Measurements from ENCODE around the gene RABGGTA. TPM values are rescaled to one million over a fixed set of nuclear protein-coding genes. Genes with fewer than 3 reads are reported as not detected.
"Not testable (repeated sequence)": the region's sequence is repeated elsewhere in the genome, so short reads cannot be mapped to it uniquely, and the experiment has no call there.

The RABGGTA gene
- total RNA-seq, 5 donors from 2014 or later (not counting 1 experiment from before 2014, with no cell fraction given): 49.3 to 66.5 (median 62.4) TPM

DNA sequence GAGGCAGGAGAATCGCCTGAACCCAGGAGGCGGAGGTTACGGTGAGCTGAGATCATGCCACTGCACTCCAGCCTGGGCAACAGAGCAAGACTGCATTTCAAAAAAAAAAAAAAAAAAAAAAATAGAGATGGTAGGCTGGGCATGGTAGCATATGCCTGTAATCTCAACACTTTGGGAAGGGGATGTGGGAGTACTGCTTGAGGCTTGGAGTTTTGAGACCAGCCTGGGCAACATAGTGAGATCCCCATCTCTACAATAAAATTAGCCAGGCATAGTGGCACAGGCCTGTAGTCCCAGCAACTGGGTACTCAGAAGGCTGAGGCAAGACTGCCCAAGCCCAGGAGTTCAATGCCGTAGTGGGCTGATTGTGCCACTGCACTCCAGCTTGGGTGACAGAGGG, 48.4 kb downstream of the RABGGTA start:
- DNase-seq; H3K9me3 ChIP-seq; H3K9me3 Mint-ChIP-seq; H3K4me3 ChIP-seq (ENCODE audit: control insufficient read depth in 1 of 2, extremely low read depth in 1 of 2, low read length in 1 of 2); ATAC-seq (replicated peaks in 1 of 4); CTCF ChIA-PET; H3K27me3 ChIP-seq (replicated peaks in 1 of 2; ENCODE audit: control insufficient read depth in 2 of 2, extremely low read depth in 1 of 2, insufficient read depth in 2 of 2, low read length in 1 of 2); H3K4me1 ChIP-seq (ENCODE audit: control insufficient read depth in 1 of 2, extremely low read depth in 1 of 2, insufficient read depth in 2 of 2, low read length in 2 of 2); H3K27ac ChIP-seq (ENCODE audit: low read length); H3K36me3 ChIP-seq (ENCODE audit: control insufficient read depth in 2 of 2, extremely low read depth in 1 of 2, insufficient read depth in 1 of 2, low read length in 1 of 2); H3K27me3 Mint-ChIP-seq; H3K27ac Mint-ChIP-seq; H3K4me3 Mint-ChIP-seq: not testable (repeated sequence)
- H3K36me3 Mint-ChIP-seq: peaks cover 13% of the 10 kb centered on the region
- H3K4me1 Mint-ChIP-seq: peaks cover 21 to 31% (median 27%) of the 10 kb centered on the region in 3 donors
- no CpG with 5 or more reads among the region's 4 CpGs for WGBS (ENCODE audit: insufficient coverage)
- POLR2A ChIA-PET: interaction anchor here in 1 of 2 donors (0.6 kb wide), 1 partner anchor 36 kb away, joined by 7 read pairs; no protein-coding TSS in a partner anchor

- H3K27ac Mint-ChIP-seq: no peak overlapping the region
- Histone ChIP-seq H3K4me3 (ENCODE audit: control insufficient read depth in 1 of 2, extremely low read depth in 1 of 2, low read length in 1 of 2) (no peak overlapping the region), H3K4me1 (ENCODE audit: control insufficient read depth in 1 of 2, extremely low read depth in 1 of 2, insufficient read depth in 2 of 2, low read length in 2 of 2) (peaks cover 9 to 18% of the 10 kb centered on the region in 2 experiments), H3K9me3 (no peaks in the 10 kb centered on the region), H3K27me3 (replicated peaks in 1 of 2; ENCODE audit: control insufficient read depth in 2 of 2, extremely low read depth in 1 of 2, insufficient read depth in 2 of 2, low read length in 1 of 2) (no peaks in the 10 kb centered on the region), H3K36me3 (ENCODE audit: control insufficient read depth in 2 of 2, extremely low read depth in 1 of 2, insufficient read depth in 1 of 2, low read length in 1 of 2) (peaks cover 0 to 7% of the 10 kb centered on the region in 2 donors), H3K27ac (ENCODE audit: low read length) (no peak overlapping the region)
- POLR2A ChIA-PET: interaction anchor here in 1 of 2 donors (0.6 to 0.7 kb wide), 2 partner anchors 9 to 204 kb away, joined by 5 read pairs; no protein-coding TSS in a partner anchor
- ATAC-seq (replicated peaks in 1 of 4): no peak
- no peaks in the 10 kb centered on the region for H3K27me3 Mint-ChIP-seq
- peaks cover 10% of the 10 kb centered on the region for H3K36me3 Mint-ChIP-seq
- CTCF ChIA-PET: interaction anchor here (0.6 to 1.3 kb wide), 4 partner anchors 23 to 245 kb away, joined by 3 to 5 read pairs (median 4); partner anchors contain the start of gene TINF2 (in 1 of the 2)
- H3K4me1 Mint-ChIP-seq: peaks cover 12 to 24% (median 22%) of the 10 kb centered on the region in 3 donors
- H3K4me3 Mint-ChIP-seq: no peak overlapping the region
- no peak for DNase-seq
- H3K9me3 Mint-ChIP-seq: no peaks in the 10 kb centered on the region
- no CpG with 5 or more reads among the region's 3 CpGs for WGBS (ENCODE audit: insufficient coverage)
Measured at GRCh38 chr14:24219521-24219920, 51.9 kb downstream of the RABGGTA start.

GRCh38 chr14:24219080-24219479, 52.3 kb downstream of the RABGGTA start:
- Mint-ChIP-seq H3K9me3 (no peaks in the 10 kb centered on the region), H3K4me3 (no peak overlapping the region), H3K36me3 (peaks cover 12% of the 10 kb centered on the region), H3K27me3 (no peaks in the 10 kb centered on the region), H3K4me1 (peaks cover 13 to 27% (median 25%) of the 10 kb centered on the region in 3 donors), H3K27ac (no peak overlapping the region)
- WGBS (ENCODE audit: insufficient coverage): no CpG with 5 or more reads among the region's 4 CpGs
- Histone ChIP-seq H3K27ac (ENCODE audit: low read length) (no peak overlapping the region), H3K4me3 (ENCODE audit: control insufficient read depth in 1 of 2, extremely low read depth in 1 of 2, low read length in 1 of 2) (no peak overlapping the region), H3K36me3 (ENCODE audit: control insufficient read depth in 2 of 2, extremely low read depth in 1 of 2, insufficient read depth in 1 of 2, low read length in 1 of 2) (peaks cover 0 to 7% of the 10 kb centered on the region in 2 donors), H3K4me1 (ENCODE audit: control insufficient read depth in 1 of 2, extremely low read depth in 1 of 2, insufficient read depth in 2 of 2, low read length in 2 of 2) (peaks cover 9 to 23% of the 10 kb centered on the region in 2 experiments), H3K9me3 (no peaks in the 10 kb centered on the region), H3K27me3 (replicated peaks in 1 of 2; ENCODE audit: control insufficient read depth in 2 of 2, extremely low read depth in 1 of 2, insufficient read depth in 2 of 2, low read length in 1 of 2) (no peaks in the 10 kb centered on the region)
- no peak for DNase-seq
- ChIA-PET POLR2A (interaction anchor here in 1 of 2 donors (0.7 kb wide), 1 partner anchor 205 kb away, joined by 5 read pairs; no protein-coding TSS in a partner anchor), CTCF (interaction anchor here (0.7 to 1.3 kb wide), 3 partner anchors 24 to 245 kb away, joined by 3 to 5 read pairs (median 3); partner anchors contain the start of gene TINF2 (in 1 of the 2))
- no peak for ATAC-seq (replicated peaks in 1 of 4)

- CTCF ChIA-PET: interaction anchor here in 1 of 2 donors (2.5 kb wide), 1 partner anchor 26 kb away, joined by 26 read pairs; the partner anchor contains the start of gene TINF2
- H3K36me3 ChIP-seq (ENCODE audit: control insufficient read depth in 2 of 2, extremely low read depth in 1 of 2, insufficient read depth in 1 of 2, low read length in 1 of 2); H3K4me3 ChIP-seq (ENCODE audit: control insufficient read depth in 1 of 2, extremely low read depth in 1 of 2, low read length in 1 of 2); H3K4me3 Mint-ChIP-seq; H3K27ac ChIP-seq (ENCODE audit: low read length); H3K27me3 Mint-ChIP-seq; DNase-seq; H3K27me3 ChIP-seq (replicated peaks in 1 of 2; ENCODE audit: control insufficient read depth in 2 of 2, extremely low read depth in 1 of 2, insufficient read depth in 2 of 2, low read length in 1 of 2); H3K9me3 ChIP-seq; ATAC-seq (replicated peaks in 1 of 4); H3K9me3 Mint-ChIP-seq: not testable (repeated sequence)
- H3K4me1 ChIP-seq (ENCODE audit: control insufficient read depth in 1 of 2, extremely low read depth in 1 of 2, insufficient read depth in 2 of 2, low read length in 2 of 2): peaks cover 14 to 39% of the 10 kb centered on the region in 2 experiments
- no CpG with 5 or more reads among the region's 1 CpG for WGBS (ENCODE audit: insufficient coverage)
- Mint-ChIP-seq H3K36me3 (peaks cover 13% of the 10 kb centered on the region), H3K4me1 (peaks cover 33 to 43% (median 43%) of the 10 kb centered on the region in 3 donors), H3K27ac (peak overlapping the region in 1 of 2 donors; percentile 34)
- POLR2A ChIA-PET: interaction anchor here in 1 of 2 donors (0.6 kb wide), 1 partner anchor 26 kb away, joined by 3 read pairs; the partner anchor contains the start of gene TINF2
Measured at GRCh38 chr14:24216876-24217275, 54.5 kb downstream of the RABGGTA start.

DNA sequence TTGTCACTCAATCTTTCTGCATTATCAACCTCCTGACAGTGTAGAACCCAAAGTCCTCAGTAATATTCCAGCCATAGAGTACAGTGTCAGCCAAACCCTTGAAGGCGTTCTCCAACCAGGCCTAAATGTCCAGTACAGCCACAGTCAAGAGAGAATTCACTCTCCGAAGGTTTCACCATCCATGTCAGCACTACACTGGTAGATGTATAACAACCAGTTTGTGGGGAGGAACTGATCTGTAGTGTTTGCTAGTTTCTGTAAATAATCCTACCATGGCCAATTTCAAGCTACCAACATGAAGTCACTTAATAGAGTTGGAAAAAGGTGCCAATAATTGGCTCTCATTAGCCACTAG, 55.1 kb downstream of the RABGGTA start:
- Histone ChIP-seq H3K27me3 (replicated peaks in 1 of 2; ENCODE audit: control insufficient read depth in 2 of 2, extremely low read depth in 1 of 2, insufficient read depth in 2 of 2, low read length in 1 of 2) (no peaks in the 10 kb centered on the region), H3K9me3 (no peaks in the 10 kb centered on the region), H3K4me3 (ENCODE audit: control insufficient read depth in 1 of 2, extremely low read depth in 1 of 2, low read length in 1 of 2) (peak overlapping the region in 1 of 2 donors; percentile 67), H3K36me3 (ENCODE audit: control insufficient read depth in 2 of 2, extremely low read depth in 1 of 2, insufficient read depth in 1 of 2, low read length in 1 of 2) (peaks cover 2 to 9% of the 10 kb centered on the region in 2 donors), H3K27ac (ENCODE audit: low read length) (peak overlapping the region; percentile 86), H3K4me1 (ENCODE audit: control insufficient read depth in 1 of 2, extremely low read depth in 1 of 2, insufficient read depth in 2 of 2, low read length in 2 of 2) (peaks cover 19 to 41% of the 10 kb centered on the region in 2 experiments)
- no peaks in the 10 kb centered on the region for H3K9me3 Mint-ChIP-seq
- no peak for ATAC-seq (replicated peaks in 1 of 4)
- ChIA-PET POLR2A (interaction anchor here (0.6 to 1.0 kb wide), 4 partner anchors 18 to 26 kb away, joined by 3 to 5 read pairs (median 4); partner anchors contain the start of gene TINF2 (in 1 of the 2)), CTCF (interaction anchor here (0.7 to 2.5 kb wide), 10 partner anchors 8 to 220 kb away, joined by 3 to 26 read pairs (median 3); partner anchors contain the start of genes IPO4 (in 1 of the 2) and TINF2 (in 1 of the 2))
- H3K27me3 Mint-ChIP-seq: no peaks in the 10 kb centered on the region
- peak overlapping the region; percentile 86 to 93 (median 92) for H3K4me3 Mint-ChIP-seq
- H3K27ac Mint-ChIP-seq: peak overlapping the region; percentile 95 to 97
- peaks cover 17% of the 10 kb centered on the region for H3K36me3 Mint-ChIP-seq
- WGBS (ENCODE audit: insufficient coverage): 80% methylated on average over 1 of the region's 2 CpGs
- no peak for DNase-seq
- peaks cover 39 to 48% (median 48%) of the 10 kb centered on the region in 3 donors for H3K4me1 Mint-ChIP-seq

All from T-cell (primary cell).